HepG2 (cell line): ENCODE results near the gene PPAT. TPM values are rescaled to one million over a fixed set of nuclear protein-coding genes. Genes with fewer than 3 reads are reported as not detected.
"Not testable (repeated sequence)": the region's sequence is repeated elsewhere in the genome, so short reads cannot be mapped to it uniquely, and the experiment has no call there.

ENCODE experiments used
- ATAC-seq: fragments of 200-7000 bp; cut with Tn5 transposase; 3 replicates; pipeline ENCODE4 v1.9.1; 2020; ENCODE audit warnings: mild to moderate bottlenecking, moderate library complexity
- BruUV-seq: library from RNA; stranded (reverse); fragments of 400-500 nt; replicated peaks from 2 replicates; lab custom pipeline; 2021; lab: Mats Ljungman, UMichigan
- CTCF ChIA-PET: fragments of 300-600 bp; formaldehyde crosslinking; extraction: SDS; loops from one replicate; lab custom pipeline; 2021; ENCODE audit warnings: low total read pairs, inconsistent platforms, low intra/inter-chr PET ratio; lab: Yijun Ruan, JAX
- POLR2A ChIA-PET: fragments of 350-600 bp; sonication (Branson Sonifier 250); formaldehyde crosslinking; loops from one replicate; lab custom pipeline; 2020; ENCODE audit warnings: antibody characterized with exemption, inconsistent platforms; lab: Yijun Ruan, JAX
- DNase-seq: peaks from one replicate; pipeline ENCODE4 v3.0.0-alpha.2; 2015; ENCODE audit warnings: low spot score
- FAIRE-seq: peaks from 3 replicates; lab custom pipeline; 2011; peaks lifted over from hg19 to GRCh38; lab: Jason Lieb, UNC
- H2AFZ ChIP-seq: one replicate; pipeline ENCODE4 v1.6.1; 2011; ENCODE audit warnings: low read length, inconsistent platforms
- H3K27ac ChIP-seq: fragments of 300-600 bp; 3 replicates; pipeline ENCODE4 v1.8.0; 2011; ENCODE audit warnings: mixed run types, mild to moderate bottlenecking, mixed read lengths, low read length, inconsistent platforms; ENCODE audit not compliant: insufficient read depth; ENCODE audit errors: extremely low read length
- H3K27me3 ChIP-seq, 2 experiments: fragments of 200-600 bp in 1 of 2; 2 replicates in 1 of 2; 3 replicates in 1 of 2; pipeline versions ENCODE4 v1.6.0 to v1.8.0; 2011; ENCODE audit warnings: low read length in 2 of 2, mild to moderate bottlenecking in 2 of 2, moderate library complexity in 2 of 2, inconsistent platforms in 1 of 2; ENCODE audit not compliant: insufficient read depth in 2 of 2, control insufficient read depth in 1 of 2
- H3K36me3 ChIP-seq, 2 experiments: fragments of 200-600 bp in 1 of 2; replicated peaks in 1 of 2; 2 replicates in 1 of 2; 3 replicates in 1 of 2; pipeline versions ENCODE4 v1.5.1 to v1.8.0; 2011; ENCODE audit warnings: low read length in 2 of 2, inconsistent platforms in 1 of 2; ENCODE audit not compliant: insufficient read depth in 2 of 2, control insufficient read depth in 1 of 2
- H3K4me1 ChIP-seq: 2 replicates; pipeline ENCODE4 v1.5.1; 2012; ENCODE audit warnings: low read length, inconsistent platforms; ENCODE audit not compliant: insufficient read depth
- H3K4me2 ChIP-seq: 2 replicates; pipeline ENCODE4 v1.6.0; 2011; ENCODE audit warnings: low read depth, low read length, inconsistent platforms
- H3K4me3 ChIP-seq, 3 experiments: fragments of 200-600 bp in 1 of 3; sonication (generic), shearing (Covaris generic) in 1 of 3; replicated peaks in 1 of 3; 2 replicates each; pipeline ENCODE4 v1.5.1; 2011 to 2016; ENCODE audit warnings: low read length in 3 of 3, inconsistent platforms in 2 of 3, low read depth in 2 of 3, mild to moderate bottlenecking in 2 of 3, control low read depth in 1 of 3, mixed read lengths in 1 of 3; ENCODE audit not compliant: insufficient read depth in 1 of 3
- H3K79me2 ChIP-seq: one replicate; pipeline ENCODE4 v1.6.1; 2011; ENCODE audit warnings: low read length, inconsistent platforms; ENCODE audit not compliant: insufficient read depth
- H3K9ac ChIP-seq: 2 replicates; pipeline ENCODE4 v1.6.0; 2011; ENCODE audit warnings: mild to moderate bottlenecking, low read depth, low read length, inconsistent platforms; ENCODE audit not compliant: insufficient read depth
- H3K9me3 ChIP-seq: 2 replicates; pipeline ENCODE4 v1.5.1; 2012; ENCODE audit warnings: mild to moderate bottlenecking, low read length
- H4K20me1 ChIP-seq: 2 replicates; pipeline ENCODE4 v1.6.0; 2011; ENCODE audit warnings: inconsistent platforms, mild to moderate bottlenecking, low read length, moderate library complexity; ENCODE audit not compliant: insufficient read depth
- CEBPB ChIP-seq: IDR thresholded peaks from 2 replicates; pipeline ENCODE4 v1.6.1; 2011; ENCODE audit warnings: low read depth, low read length, improper control_type of control experiment, borderline replicate concordance
- E2F5 ChIP-seq: sonication (generic); formaldehyde crosslinking; conservative IDR thresholded peaks from 2 replicates; pipeline ENCODE4 v1.4.0; 2020; ENCODE audit warnings: missing genetic modification reagents
- NFRKB ChIP-seq: fragments of 450-650 bp; IDR thresholded peaks from 2 replicates; pipeline ENCODE4 v1.6.1; 2017
- U2AF1 ChIP-seq: fragments of 200-400 bp; formaldehyde crosslinking; optimal IDR thresholded peaks from 2 replicates; pipeline ENCODE3; 2017; ENCODE audit warnings: mild to moderate bottlenecking, low read depth, low read length
- ZNF10 ChIP-seq: sonication (generic); formaldehyde crosslinking; IDR thresholded peaks from 2 replicates; pipeline ENCODE4 v1.4.0; 2020; ENCODE audit warnings: mild to moderate bottlenecking, low read depth, missing genetic modification reagents, borderline replicate concordance
- ZNF251 ChIP-seq: sonication (generic); formaldehyde crosslinking; IDR thresholded peaks from 2 replicates; pipeline ENCODE4 v1.9.0; 2021; ENCODE audit warnings: mild to moderate bottlenecking, missing genetic modification reagents
- ZNF652 ChIP-seq: IDR thresholded peaks from 2 replicates; pipeline ENCODE4 v1.6.1; 2016; ENCODE audit warnings: low read depth, borderline replicate concordance
- ZNF749 ChIP-seq: sonication (generic); formaldehyde crosslinking; IDR thresholded peaks from 2 replicates; pipeline ENCODE4 v1.8.0; 2022; ENCODE audit warnings: mild to moderate bottlenecking, missing genetic modification reagents, moderate library complexity, borderline replicate concordance
- WGBS: methylation state at CpG from one replicate; pipeline ENCODE4 v1.1.6; 2017; ENCODE audit warnings: low lambda C conversion rate; 5-methylcytosine and 5-hydroxymethylcytosine counted together
- in situ Hi-C: cut with HindIII; loops from 2 replicates; pipeline ENCODE4 v1.10.0; 2017; ENCODE audit warnings: low pct_unique_long_range_greater_than_20kb; ENCODE audit not compliant: extremely low pct_ligation_motif_present
- intact Hi-C: fragments of 100-400 bp; cut with micrococcal nuclease; formaldehyde crosslinking; loops from one replicate; pipeline ENCODE4 v1.10.0; 2022; ENCODE audit not compliant: unreplicated experiment
- polyA plus RNA-seq, 8 experiments: library from polyadenylated mRNA; depleted of rRNA in 3 of 8; stranded (reverse) in 7 of 8; unstranded in 1 of 8; fragments of >200 nt; fragmentation: Illumina TruSeq in 4 of 8; extraction: Trizol in 4 of 8; gene quantifications; 2 replicates each; pipeline versions ENCODE4 v1.2.1 to v1.2.3, GENCODE V29; 2011 to 2016; ENCODE audit warnings: low read depth in 4 of 8, missing spikeins in 1 of 8, mixed read lengths in 1 of 8; ENCODE audit not compliant: insufficient read depth in 1 of 8
- total RNA-seq, 5 experiments: library from RNA; depleted of rRNA; stranded (reverse); fragments of >200 nt; fragmentation: Illumina TruSeq; extraction: Trizol; gene quantifications; 2 replicates each; pipeline ENCODE4 v1.2.3, GENCODE V29; 2016; ENCODE audit warnings: low read depth in 1 of 5
- TF ChIP-seq, protein P1 (sequence below), 2 experiments: fragments of 450-650 bp in 1 of 2; sonication (generic) in 1 of 2; formaldehyde crosslinking; IDR thresholded peaks; 2 replicates each; pipeline versions ENCODE4 v1.5.0 to v1.8.0; 2020 to 2022; ENCODE audit warnings: mild to moderate bottlenecking in 1 of 2, missing genetic modification reagents in 1 of 2

PPAT gene
- total and polyA plus RNA-seq, 2 of the 13 experiments (the other 11 are each of a cell fraction or from before 2014, with no cell fraction given): 16.9 to 62.6 TPM

- intact Hi-C loops: no loop called here
- H3K9ac ChIP-seq: no peak overlapping the region
- DNase-seq (no peak), FAIRE-seq (no peak), ATAC-seq (no peak)
- BruUV-seq: TSS peak; percentile 13
- POLR2A ChIA-PET: interaction anchor here (1.6 to 5.2 kb wide), 2 partner anchors 24 to 73 kb away, joined by 4 to 28 read pairs; partner anchors contain the start of genes AASDH, PAICS and PPAT
- peaks cover 4% of the 10 kb centered on the region for H3K79me2 ChIP-seq
- peaks cover 7 to 67% of the 10 kb centered on the region in 2 experiments for H3K36me3 ChIP-seq
- in situ Hi-C loops: no loop called here
- no peaks in the 10 kb centered on the region for H4K20me1 ChIP-seq
- CTCF ChIA-PET: no interaction called here
- H3K4me2 ChIP-seq: no peak overlapping the region
- no peaks in the 10 kb centered on the region for H3K9me3 ChIP-seq
- 93% methylated on average over 3 of the region's 3 CpGs for WGBS
- no peak for TF ChIP-seq ZNF10 (CRISPR knock-in tag)
- TF ChIP-seq NFRKB: no peak
- peak; percentile 19; the same call in 1 of the 2 replicates for TF ChIP-seq CEBPB
- no peak for TF ChIP-seq E2F5 (CRISPR knock-in tag)
- TF ChIP-seq ZNF652: peak; percentile 25; the same call in 1 of the 2 replicates
- TF ChIP-seq, protein P1, sequence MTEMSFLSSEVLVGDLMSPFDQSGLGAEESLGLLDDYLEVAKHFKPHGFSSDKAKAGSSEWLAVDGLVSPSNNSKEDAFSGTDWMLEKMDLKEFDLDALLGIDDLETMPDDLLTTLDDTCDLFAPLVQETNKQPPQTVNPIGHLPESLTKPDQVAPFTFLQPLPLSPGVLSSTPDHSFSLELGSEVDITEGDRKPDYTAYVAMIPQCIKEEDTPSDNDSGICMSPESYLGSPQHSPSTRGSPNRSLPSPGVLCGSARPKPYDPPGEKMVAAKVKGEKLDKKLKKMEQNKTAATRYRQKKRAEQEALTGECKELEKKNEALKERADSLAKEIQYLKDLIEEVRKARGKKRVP (CRISPR knock-in tag; IDR thresholded peaks at IDR 0.05): peak in 1 of 2 experiments; percentile 46; a peak in 1 of 4 replicates
- no peaks in the 10 kb centered on the region for H3K27me3 ChIP-seq
- H3K4me3 ChIP-seq: no peak overlapping the region
- no peak overlapping the region for H3K27ac ChIP-seq
- H3K4me1 ChIP-seq: peaks cover under 1% of the 10 kb centered on the region
- H2AFZ ChIP-seq: no peak overlapping the region
Observed at GRCh38 chr4:56460085-56460484, 24.7 kb upstream of the PPAT start.

- H3K4me2 ChIP-seq: no peak overlapping the region
- H3K9me3 ChIP-seq: no peaks in the 10 kb centered on the region
- POLR2A ChIA-PET: no interaction called here
- H3K79me2 ChIP-seq: peaks cover 14% of the 10 kb centered on the region
- in situ Hi-C loops: no loop called here
- no peak overlapping the region for H3K9ac ChIP-seq
- no TSS peak for BruUV-seq
- TF ChIP-seq U2AF1 (no peak), ZNF749 (no peak), ZNF251 (CRISPR knock-in tag) (no peak)
- peaks cover 8% of the 10 kb centered on the region; the same call in 1 of the 2 replicates for H4K20me1 ChIP-seq
- no peaks in the 10 kb centered on the region for H3K27me3 ChIP-seq
- peaks cover 6% of the 10 kb centered on the region for H3K4me1 ChIP-seq
- ATAC-seq (no peak), FAIRE-seq (no peak), DNase-seq (no peak)
- intact Hi-C loops: no loop called here
- H3K36me3 ChIP-seq: peaks cover 7 to 70% of the 10 kb centered on the region in 2 experiments
- no peak overlapping the region for H2AFZ ChIP-seq
- H3K4me3 ChIP-seq: no peak overlapping the region
- CTCF ChIA-PET: no interaction called here
- WGBS: 100% methylated on average over 1 of the region's 1 CpG
- H3K27ac ChIP-seq: no peak overlapping the region
Observed at GRCh38 chr4:56450342-56450741, 14.9 kb upstream of the PPAT start.

DNA sequence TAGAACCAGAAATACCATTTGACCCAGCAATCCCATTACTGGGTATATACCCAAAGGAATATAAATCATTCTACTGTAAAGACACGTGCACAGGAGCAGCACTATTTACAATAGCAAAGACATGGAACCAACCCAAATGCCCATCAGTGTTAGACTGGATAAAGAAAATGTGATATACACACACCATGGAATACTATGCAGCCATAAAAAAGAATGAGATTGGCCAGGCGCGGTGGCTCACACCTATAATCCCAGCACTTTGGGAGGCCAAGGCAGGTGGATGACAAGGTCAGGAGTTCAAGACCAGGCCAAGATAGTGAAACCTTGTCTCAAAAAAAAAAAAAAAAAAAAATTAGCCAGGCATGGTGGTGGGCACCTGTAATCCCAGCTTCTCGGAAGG lies 14.1 kb upstream of the PPAT start:
- FAIRE-seq, CTCF ChIA-PET, H2AFZ ChIP-seq, in situ Hi-C loops, H3K4me3 ChIP-seq, BruUV-seq, H3K9me3 ChIP-seq, intact Hi-C loops, H3K9ac ChIP-seq, H3K4me2 ChIP-seq, POLR2A ChIA-PET, H3K27me3 ChIP-seq, DNase-seq, ATAC-seq, H3K27ac ChIP-seq: not testable (repeated sequence)
- H4K20me1 ChIP-seq: peaks cover 16% of the 10 kb centered on the region; the same call in 1 of the 2 replicates
- H3K36me3 ChIP-seq: peaks cover 9 to 69% of the 10 kb centered on the region in 2 experiments
- WGBS: 92% methylated on average over 4 of the region's 4 CpGs
- peaks cover 22% of the 10 kb centered on the region for H3K79me2 ChIP-seq
- H3K4me1 ChIP-seq: peaks cover 14% of the 10 kb centered on the region
